ENCODE results near the gene NOL11.

The NOL11 gene

GRCh38 chr17:67765623-67766022 is 47.9 kb downstream of the NOL11 start:
- Histone ChIP-seq H3K27me3 (ENCODE audit: control insufficient read depth, insufficient read depth, low read length) (no peaks in the 10 kb centered on the region), H3K36me3 (ENCODE audit: insufficient read depth, low read length) (no peaks in the 10 kb centered on the region), H3K9me3 (replicated peaks; ENCODE audit: low read length) (no peaks in the 10 kb centered on the region), H3K4me1 (ENCODE audit: control insufficient read depth, insufficient read depth, low read length) (no peaks in the 10 kb centered on the region), H3K4me2 (ENCODE audit: low read length) (no peak overlapping the region), H3K9ac (ENCODE audit: low read depth, low read length) (no peak overlapping the region), H3K4me3 (ENCODE audit: low read length) (no peak overlapping the region)

DNA sequence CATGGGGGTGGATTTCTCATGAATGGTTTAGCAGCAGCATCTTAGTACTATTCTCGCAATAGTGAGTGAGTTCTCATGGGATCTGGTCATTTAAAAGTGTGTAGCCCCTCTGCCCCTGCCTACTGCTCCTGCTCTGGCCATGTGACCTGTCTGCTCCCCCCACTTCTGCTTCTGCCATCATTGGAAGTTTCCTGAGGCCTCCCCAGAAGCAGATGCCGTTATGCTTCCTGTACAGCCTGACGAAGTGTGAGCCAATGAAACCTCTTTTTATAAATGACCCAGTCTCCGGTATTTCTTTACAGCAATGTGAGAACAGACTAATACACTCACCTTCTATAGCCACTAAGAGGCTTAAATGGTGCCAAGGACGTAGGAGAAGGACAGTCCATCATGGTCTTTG is 51.5 kb downstream of the NOL11 start:
- Histone ChIP-seq H3K4me1 (ENCODE audit: control insufficient read depth, insufficient read depth, low read length) (no peaks in the 10 kb centered on the region), H3K4me3 (ENCODE audit: low read length) (no peak overlapping the region), H3K4me2 (ENCODE audit: low read length) (no peak overlapping the region), H3K36me3 (ENCODE audit: insufficient read depth, low read length) (no peaks in the 10 kb centered on the region), H3K9ac (ENCODE audit: low read depth, low read length) (no peak overlapping the region), H3K9me3 (replicated peaks; ENCODE audit: low read length) (no peaks in the 10 kb centered on the region), H3K27me3 (ENCODE audit: control insufficient read depth, insufficient read depth, low read length) (no peaks in the 10 kb centered on the region)

DNA sequence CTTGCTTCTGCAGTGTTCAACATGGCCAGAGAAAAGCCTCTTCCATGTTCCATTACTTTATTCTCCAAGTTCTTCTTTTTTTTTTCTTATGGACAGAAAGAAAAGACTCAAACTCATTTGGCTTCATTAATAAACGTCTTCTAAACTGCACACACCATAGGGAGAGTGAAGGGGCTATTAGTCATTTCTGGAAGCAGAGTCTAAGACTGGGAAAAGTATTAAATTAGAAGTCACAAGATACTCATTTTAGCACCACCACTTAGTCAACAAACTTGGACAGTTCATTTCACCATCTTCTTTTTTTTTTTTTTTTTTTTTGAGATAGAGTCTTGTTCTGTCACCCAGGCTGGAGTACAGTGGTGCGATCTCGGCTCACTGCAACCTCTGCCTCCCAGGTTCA is 52.8 kb downstream of the NOL11 start:
- Histone ChIP-seq H3K36me3 (ENCODE audit: insufficient read depth, low read length) (no peaks in the 10 kb centered on the region), H3K9ac (ENCODE audit: low read depth, low read length) (no peak overlapping the region), H3K4me2 (ENCODE audit: low read length) (no peak overlapping the region), H3K27me3 (ENCODE audit: control insufficient read depth, insufficient read depth, low read length) (no peaks in the 10 kb centered on the region), H3K4me3 (ENCODE audit: low read length) (no peak overlapping the region), H3K9me3 (replicated peaks; ENCODE audit: low read length) (no peaks in the 10 kb centered on the region), H3K4me1 (ENCODE audit: control insufficient read depth, insufficient read depth, low read length) (no peaks in the 10 kb centered on the region)

DNA sequence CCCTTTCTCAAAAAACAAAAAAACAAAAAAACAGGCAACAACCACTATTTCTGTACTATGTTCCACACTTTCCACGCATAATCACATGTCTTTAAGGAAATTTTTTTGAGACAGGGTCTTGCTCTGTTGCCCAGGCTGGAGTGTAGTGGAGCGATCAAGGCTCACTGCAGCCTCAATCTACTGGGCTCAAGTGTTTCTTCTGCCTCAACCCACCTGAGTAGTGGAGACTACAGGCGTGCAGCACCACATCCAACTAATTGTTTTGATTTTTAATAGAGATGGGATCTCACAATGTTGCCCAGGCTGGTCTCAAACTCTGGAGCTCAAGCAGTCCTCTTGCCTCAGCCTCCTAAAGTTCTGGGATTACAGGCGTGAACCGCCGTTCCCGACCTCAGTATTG is 54.9 kb downstream of the NOL11 start:
- Histone ChIP-seq H3K4me1 (ENCODE audit: control insufficient read depth, insufficient read depth, low read length) (no peaks in the 10 kb centered on the region), H3K4me3 (ENCODE audit: low read length) (no peak overlapping the region), H3K9ac (ENCODE audit: low read depth, low read length) (no peak overlapping the region), H3K27me3 (ENCODE audit: control insufficient read depth, insufficient read depth, low read length) (no peaks in the 10 kb centered on the region), H3K9me3 (replicated peaks; ENCODE audit: low read length) (no peaks in the 10 kb centered on the region), H3K36me3 (ENCODE audit: insufficient read depth, low read length) (no peaks in the 10 kb centered on the region), H3K4me2 (ENCODE audit: low read length) (no peak overlapping the region)

DNA sequence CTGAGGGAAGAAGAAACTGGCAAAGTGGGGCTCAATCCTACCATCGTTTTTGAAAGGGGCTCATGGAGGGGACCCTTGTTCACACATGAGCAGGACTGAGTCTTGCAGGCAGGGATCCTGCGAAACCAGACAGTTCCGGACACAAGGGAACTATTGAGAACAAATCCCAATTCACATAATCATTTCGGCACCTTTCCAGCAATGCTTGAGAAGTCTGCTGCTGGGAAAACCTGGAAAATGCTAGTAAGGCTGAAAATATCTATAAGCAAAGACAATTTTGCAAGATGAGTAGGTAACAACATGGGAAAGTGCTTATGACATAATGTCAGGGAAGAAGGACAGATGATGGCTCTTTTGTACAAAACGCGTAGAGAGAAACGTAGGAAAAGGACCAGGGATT is 55.5 kb downstream of the NOL11 start:
- H3K36me3 ChIP-seq (ENCODE audit: insufficient read depth, low read length) = no peaks in the 10 kb centered on the region
- no peaks in the 10 kb centered on the region for H3K4me1 ChIP-seq (ENCODE audit: control insufficient read depth, insufficient read depth, low read length)
- no peaks in the 10 kb centered on the region for H3K9me3 ChIP-seq (replicated peaks; ENCODE audit: low read length)
- H3K27me3 ChIP-seq (ENCODE audit: control insufficient read depth, insufficient read depth, low read length) = no peaks in the 10 kb centered on the region
- H3K4me2 ChIP-seq (ENCODE audit: low read length) = no peak overlapping the region
- no peak overlapping the region for H3K4me3 ChIP-seq (ENCODE audit: low read length)
- H3K9ac ChIP-seq (ENCODE audit: low read depth, low read length) = no peak overlapping the region

GRCh38 chr17:67779098-67779672 is 61.4 kb downstream of the NOL11 start:
- Histone ChIP-seq H3K9me3 (replicated peaks; ENCODE audit: low read length) (no peaks in the 10 kb centered on the region), H3K27me3 (ENCODE audit: control insufficient read depth, insufficient read depth, low read length) (no peaks in the 10 kb centered on the region), H3K36me3 (ENCODE audit: insufficient read depth, low read length) (no peaks in the 10 kb centered on the region), H3K9ac (ENCODE audit: low read depth, low read length) (no peak overlapping the region), H3K4me1 (ENCODE audit: control insufficient read depth, insufficient read depth, low read length) (peaks cover 5% of the 10 kb centered on the region), H3K4me3 (ENCODE audit: low read length) (no peak overlapping the region), H3K4me2 (ENCODE audit: low read length) (peak overlapping the region; percentile 21)

DNA sequence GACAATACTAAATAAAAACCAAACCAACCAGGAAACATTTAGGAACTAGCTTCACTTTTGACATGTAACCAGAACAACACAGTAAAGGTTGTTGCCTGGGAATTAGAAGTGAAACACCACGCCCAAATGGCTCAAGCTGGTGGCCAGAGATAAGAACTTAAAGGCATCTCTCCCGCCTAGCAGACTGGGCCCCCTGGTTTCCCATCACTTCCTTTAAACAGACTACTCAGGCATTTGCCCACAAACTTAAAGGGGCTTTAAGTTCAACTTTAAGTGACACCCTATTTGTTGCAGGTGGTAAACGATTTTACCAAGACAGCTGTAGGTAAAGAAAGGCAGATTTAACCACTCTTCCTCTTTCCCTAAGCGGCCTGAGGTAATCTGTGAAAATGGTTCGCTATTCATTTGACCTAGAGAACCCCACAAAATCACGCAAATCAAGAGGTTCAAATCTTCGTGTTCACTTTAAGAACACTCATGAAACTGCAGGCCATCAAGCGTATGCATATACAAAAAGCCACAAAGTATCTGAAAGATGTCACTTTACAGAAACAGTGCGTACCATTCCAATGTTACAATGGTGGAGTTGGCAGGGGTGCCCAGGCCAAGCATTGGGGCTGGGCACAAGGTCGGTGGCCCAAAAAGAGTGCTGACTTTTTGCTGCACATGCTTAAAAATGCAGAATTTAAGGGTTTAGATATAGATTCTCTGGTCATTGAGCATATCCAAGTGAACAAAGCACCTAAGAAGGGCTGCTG is 66.8 kb downstream of the NOL11 start:
- H3K9ac ChIP-seq (ENCODE audit: low read depth, low read length) = no peak overlapping the region
- H3K27me3 ChIP-seq (ENCODE audit: control insufficient read depth, insufficient read depth, low read length) = peaks cover 13% of the 10 kb centered on the region
- H3K4me2 ChIP-seq (ENCODE audit: low read length) = no peak overlapping the region
- H3K36me3 ChIP-seq (ENCODE audit: insufficient read depth, low read length) = no peaks in the 10 kb centered on the region
- H3K9me3 ChIP-seq (replicated peaks; ENCODE audit: low read length) = no peaks in the 10 kb centered on the region
- H3K4me1 ChIP-seq (ENCODE audit: control insufficient read depth, insufficient read depth, low read length) = no peaks in the 10 kb centered on the region
- no peak overlapping the region for H3K4me3 ChIP-seq (ENCODE audit: low read length)

GRCh38 chr17:67785122-67785477 is 67.4 kb downstream of the NOL11 start:
- Histone ChIP-seq H3K4me3 (ENCODE audit: low read length) (no peak overlapping the region), H3K4me1 (ENCODE audit: control insufficient read depth, insufficient read depth, low read length) (no peaks in the 10 kb centered on the region), H3K9ac (ENCODE audit: low read depth, low read length) (no peak overlapping the region), H3K4me2 (ENCODE audit: low read length) (no peak overlapping the region), H3K9me3 (replicated peaks; ENCODE audit: low read length) (no peaks in the 10 kb centered on the region), H3K36me3 (ENCODE audit: insufficient read depth, low read length) (no peaks in the 10 kb centered on the region), H3K27me3 (ENCODE audit: control insufficient read depth, insufficient read depth, low read length) (peaks cover 13% of the 10 kb centered on the region)

DNA sequence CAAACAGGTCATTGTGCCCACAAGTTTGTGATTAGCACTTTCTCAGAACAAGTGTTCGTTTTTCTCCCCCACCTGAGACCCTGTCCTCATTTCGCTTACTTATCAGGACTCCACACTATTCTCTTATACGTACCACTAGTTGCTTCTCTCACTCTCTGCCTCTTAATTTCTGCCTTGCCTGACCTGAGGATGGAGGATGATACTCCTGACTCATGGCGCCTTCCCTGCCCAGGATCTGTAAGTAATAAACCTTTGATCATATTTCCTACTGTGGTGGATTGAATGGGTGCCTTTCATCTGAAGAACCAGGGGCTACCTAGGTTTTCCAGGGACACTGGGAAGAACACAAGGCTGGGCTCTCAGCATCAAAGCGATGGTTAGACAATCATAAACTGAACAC is 67.8 kb downstream of the NOL11 start:
- Histone ChIP-seq H3K9ac (ENCODE audit: low read depth, low read length) (no peak overlapping the region), H3K36me3 (ENCODE audit: insufficient read depth, low read length) (no peaks in the 10 kb centered on the region), H3K4me2 (ENCODE audit: low read length) (no peak overlapping the region), H3K9me3 (replicated peaks; ENCODE audit: low read length) (no peaks in the 10 kb centered on the region), H3K4me1 (ENCODE audit: control insufficient read depth, insufficient read depth, low read length) (no peaks in the 10 kb centered on the region), H3K4me3 (ENCODE audit: low read length) (no peak overlapping the region), H3K27me3 (ENCODE audit: control insufficient read depth, insufficient read depth, low read length) (peaks cover 13% of the 10 kb centered on the region)

Small RNAs within 50 kb of the gene (small RNA-seq; reads per million reads assigned to genes)
- 95.9 reads per million, percentile 97 among the genes with 10 or more reads in this experiment for gene SNORA38B

Measured in skeletal muscle satellite cell (primary cell).